Measurements from ENCODE around the gene CCDC47.

Gene CCDC47

DNA sequence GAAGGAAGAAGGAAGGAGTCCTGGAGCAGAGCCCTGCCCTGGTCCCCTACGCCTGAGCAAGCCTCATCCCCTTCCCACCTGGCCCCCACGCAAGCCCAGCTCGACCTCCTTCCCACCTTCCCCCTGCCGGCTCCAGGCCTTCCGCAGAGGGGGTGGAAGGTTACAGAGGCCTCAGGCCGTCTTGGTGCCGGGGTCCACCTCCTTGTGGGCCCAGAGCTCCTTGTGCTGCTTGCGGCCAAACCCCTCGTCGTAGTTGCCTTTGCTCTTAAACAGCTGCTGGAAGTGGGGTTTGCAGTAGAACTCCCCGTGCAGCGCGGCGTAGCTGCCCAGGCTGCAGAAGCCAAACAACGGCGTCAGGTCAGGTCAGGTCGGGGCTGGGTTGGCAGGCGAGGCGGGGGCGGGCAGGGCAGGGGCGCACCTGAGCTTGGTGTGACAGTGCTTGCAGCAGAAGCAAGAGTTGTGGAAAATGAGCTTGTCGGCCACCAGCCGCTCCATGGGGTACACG is 75.0 kb downstream of the CCDC47 start:
- no peak for DNase-seq (ENCODE audit: low read depth)

DNA sequence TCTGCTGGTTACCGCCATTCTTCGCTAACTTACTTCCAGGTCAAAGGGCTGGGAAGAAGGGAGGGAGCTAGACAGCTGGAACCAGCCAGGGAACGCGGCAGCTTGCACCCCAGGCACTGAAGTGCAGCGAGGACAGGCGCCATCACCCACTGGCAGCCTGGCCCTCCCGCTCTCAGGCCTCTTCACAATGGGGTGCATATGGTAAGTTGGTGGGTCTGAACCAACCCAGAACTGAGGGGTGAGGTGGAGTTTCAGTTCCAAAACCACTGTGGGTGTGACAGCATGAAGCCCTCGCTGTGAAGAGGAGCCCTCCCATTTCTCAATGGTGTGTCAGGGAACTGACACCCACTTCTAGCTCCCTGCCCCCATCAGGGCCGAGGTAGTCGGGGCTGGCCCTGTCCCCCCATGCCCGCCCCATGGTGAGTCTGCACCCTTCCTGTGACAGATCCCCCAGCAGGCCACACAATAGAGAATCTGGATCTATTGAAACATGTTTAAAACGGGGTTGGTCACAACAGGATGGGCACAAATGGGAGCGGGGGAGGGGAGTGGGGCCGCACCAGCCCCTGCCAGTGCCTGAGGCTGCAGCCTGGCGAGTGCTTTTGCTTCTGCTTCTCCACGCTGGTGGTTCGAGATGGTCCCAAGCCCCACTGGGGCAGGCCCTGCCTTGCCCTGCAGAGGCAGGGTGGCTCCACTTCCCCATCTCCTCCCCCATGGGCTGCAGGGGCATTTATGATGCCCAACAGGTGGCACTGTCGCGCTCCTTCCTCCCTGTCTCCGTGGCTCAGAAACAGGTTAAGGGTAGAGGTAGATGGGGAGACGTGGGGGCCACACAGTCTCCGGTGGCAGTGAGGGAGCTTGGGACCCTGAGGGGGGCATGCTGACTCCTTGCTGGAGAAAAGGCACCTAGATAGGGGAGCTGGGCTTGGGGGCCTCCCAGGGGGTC is 75.8 kb downstream of the CCDC47 start:
- DNase-seq (ENCODE audit: low read depth), result no peak

DNA sequence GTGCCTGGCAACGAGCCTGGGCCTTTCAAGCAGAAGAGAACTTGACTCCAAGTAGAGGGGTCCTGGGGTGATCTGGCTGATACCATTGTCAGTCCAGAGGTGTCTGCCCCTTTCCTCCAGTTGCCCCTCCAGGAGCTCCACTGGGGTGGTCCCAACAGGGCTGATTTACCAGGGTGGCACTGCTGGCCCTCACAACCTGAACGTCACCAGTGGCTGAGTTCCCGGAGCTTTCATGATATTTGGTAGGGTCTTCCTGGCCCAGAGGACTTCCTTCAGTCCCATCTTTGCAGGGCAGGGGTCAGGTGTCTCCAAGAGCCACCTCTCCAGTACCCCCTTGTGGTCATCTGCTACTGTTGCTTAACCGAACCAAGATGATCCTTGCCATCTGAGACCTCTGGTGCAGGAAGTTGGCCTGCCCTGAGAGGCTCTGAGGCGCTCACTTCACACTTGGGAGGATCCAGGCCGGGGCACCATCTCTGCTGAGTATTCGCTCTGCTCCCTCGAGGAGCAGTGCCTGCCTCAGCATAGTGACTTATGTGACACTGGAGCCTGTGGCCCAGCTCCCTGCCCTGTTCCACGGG is 76.9 kb downstream of the CCDC47 start:
- no peak for DNase-seq (ENCODE audit: low read depth)

DNA sequence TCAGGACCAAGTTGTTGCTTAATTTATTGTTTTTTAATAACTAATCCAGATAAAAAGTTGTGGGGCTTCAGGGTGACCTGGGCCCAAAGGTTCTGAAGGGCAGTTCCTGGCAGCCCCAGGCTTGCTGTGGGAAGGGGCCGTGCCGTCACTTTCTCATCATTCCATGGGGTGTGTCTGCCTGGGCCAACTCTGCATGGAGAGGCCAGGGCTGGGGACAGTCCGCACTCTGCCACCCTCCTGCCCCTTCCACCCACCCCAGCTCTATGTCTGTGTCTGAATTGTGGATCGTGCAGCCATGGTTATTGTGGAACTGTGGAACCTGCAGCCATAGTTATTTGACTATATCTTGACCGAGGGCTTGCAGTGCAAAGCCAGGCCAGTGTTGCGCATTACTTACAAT is 77.5 kb downstream of the CCDC47 start:
- no peak for DNase-seq (ENCODE audit: low read depth)
